Measurements from ENCODE around the gene BARX2.

DNA sequence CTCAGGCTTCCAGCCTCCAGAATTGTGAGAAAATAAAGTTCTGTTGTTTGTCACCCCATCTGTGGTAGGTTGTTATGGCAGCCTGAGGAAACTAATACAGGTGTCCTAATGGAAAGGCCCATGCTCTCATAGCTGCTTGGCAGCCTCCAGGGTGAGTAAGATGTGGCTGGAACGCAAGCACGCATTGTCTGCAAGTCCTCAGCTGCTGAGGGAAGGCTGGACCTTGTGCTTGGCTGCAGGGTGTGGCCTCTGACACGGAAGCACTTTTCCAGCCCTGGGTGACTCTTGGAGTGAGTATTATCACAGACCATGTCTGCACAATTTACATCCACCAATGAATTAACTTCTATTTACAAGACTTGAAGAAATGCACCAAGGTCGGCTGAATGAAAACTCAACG, 44.4 kb upstream of the BARX2 start:
- TF ChIP-seq, protein P1, sequence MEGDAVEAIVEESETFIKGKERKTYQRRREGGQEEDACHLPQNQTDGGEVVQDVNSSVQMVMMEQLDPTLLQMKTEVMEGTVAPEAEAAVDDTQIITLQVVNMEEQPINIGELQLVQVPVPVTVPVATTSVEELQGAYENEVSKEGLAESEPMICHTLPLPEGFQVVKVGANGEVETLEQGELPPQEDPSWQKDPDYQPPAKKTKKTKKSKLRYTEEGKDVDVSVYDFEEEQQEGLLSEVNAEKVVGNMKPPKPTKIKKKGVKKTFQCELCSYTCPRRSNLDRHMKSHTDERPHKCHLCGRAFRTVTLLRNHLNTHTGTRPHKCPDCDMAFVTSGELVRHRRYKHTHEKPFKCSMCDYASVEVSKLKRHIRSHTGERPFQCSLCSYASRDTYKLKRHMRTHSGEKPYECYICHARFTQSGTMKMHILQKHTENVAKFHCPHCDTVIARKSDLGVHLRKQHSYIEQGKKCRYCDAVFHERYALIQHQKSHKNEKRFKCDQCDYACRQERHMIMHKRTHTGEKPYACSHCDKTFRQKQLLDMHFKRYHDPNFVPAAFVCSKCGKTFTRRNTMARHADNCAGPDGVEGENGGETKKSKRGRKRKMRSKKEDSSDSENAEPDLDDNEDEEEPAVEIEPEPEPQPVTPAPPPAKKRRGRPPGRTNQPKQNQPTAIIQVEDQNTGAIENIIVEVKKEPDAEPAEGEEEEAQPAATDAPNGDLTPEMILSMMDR (IDR thresholded peaks at IDR 0.05; ENCODE audit: poor library complexity, severe bottlenecking), result no peak
- TF ChIP-seq EZH2 (IDR thresholded peaks at IDR 0.05; ENCODE audit: borderline replicate concordance, insufficient read depth, low read length, poor library complexity, severe bottlenecking) (no peak), MXI1 (conservative IDR thresholded peaks at IDR 0.05; ENCODE audit: poor library complexity, severe bottlenecking) (no peak), POLR2AphosphoS5 (IDR thresholded peaks at IDR 0.05) (no peak)

Data from neural cell (in vitro differentiated cells).